Fibroblast of villous mesenchyme (primary cell): ENCODE results near the gene THBS2. TPM values are rescaled to one million over a fixed set of nuclear protein-coding genes. Genes with fewer than 3 reads are reported as not detected.
A peak's percentile ranks its signal among the peaks of the same experiment; 100 is the strongest.
"Not testable (repeated sequence)": the region's sequence is repeated elsewhere in the genome, so short reads cannot be mapped to it uniquely, and the experiment has no call there.

Experiments used
- DNase-seq: peaks from one replicate; pipeline ENCODE4 v3.0.0-alpha.2; 2010; ENCODE audit warnings: low read depth
- H3K4me3 ChIP-seq: 2 replicates; pipeline ENCODE4 v1.5.1; 2011; ENCODE audit warnings: low read depth, mild to moderate bottlenecking, low read length
- CTCF ChIP-seq: IDR thresholded peaks from 2 replicates; pipeline ENCODE4 v1.5.1; 2012; ENCODE audit warnings: low read depth, mild to moderate bottlenecking, low read length; ENCODE audit not compliant: insufficient read depth
- total RNA-seq: library from RNA; depleted of rRNA; stranded (reverse); fragments of >200 nt; gene quantifications from 2 replicates; pipeline ENCODE4 v1.2.3, GENCODE V29; 2012

THBS2 gene
- 374 and 478 TPM in 2 replicates for total RNA-seq

DNA sequence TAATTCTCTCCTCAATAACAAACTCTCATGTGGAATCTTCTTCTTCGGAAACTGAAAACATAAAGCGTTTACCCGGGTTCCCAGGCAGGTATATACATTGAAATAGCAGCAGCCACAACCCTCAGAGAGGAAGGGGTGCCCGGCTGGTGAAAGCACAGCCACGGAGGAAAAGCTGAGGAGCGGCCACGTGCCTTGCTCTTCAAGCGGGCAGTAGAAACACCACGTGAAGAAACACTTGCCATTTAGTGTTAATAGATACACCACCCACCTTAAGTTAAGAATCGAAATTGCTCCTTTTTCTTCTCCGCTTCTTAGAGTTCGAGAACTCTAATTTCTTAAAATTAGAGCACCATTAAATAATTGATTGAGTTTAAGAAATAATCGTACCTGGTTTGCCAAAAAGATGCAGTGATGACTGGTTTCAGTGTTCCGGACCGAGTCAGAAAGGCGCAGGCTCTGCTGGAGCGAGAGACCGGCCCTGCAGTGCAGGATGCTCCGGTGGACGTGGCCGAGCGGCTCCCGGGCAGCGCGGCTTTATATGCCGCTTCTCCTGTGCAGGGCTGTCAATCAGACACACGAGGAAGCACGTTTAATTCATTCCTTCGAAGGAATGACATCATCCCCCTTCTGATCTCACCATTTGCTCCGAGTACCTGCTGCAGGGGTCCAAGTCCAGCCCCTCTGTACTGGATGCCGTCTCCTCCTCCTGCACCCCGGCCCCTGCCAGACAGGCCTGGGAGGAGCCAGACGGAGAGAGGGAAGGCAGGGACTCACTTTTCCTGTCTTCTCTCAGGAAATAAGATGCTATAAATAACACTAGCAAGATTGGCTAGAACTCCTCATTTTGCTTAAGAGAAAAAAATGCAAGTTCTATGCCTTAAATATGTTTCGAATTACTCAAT, at the start of gene THBS2:
Gene THBS2, minus strand, starts transcription at position 510 of the 902 bp plus-strand sequence. CDS start 3,062 bp downstream, outside the sequence.
- peak within 1 kb of the TSS; percentile 63 for H3K4me3 ChIP-seq
- TF ChIP-seq CTCF, result no peak

DNA sequence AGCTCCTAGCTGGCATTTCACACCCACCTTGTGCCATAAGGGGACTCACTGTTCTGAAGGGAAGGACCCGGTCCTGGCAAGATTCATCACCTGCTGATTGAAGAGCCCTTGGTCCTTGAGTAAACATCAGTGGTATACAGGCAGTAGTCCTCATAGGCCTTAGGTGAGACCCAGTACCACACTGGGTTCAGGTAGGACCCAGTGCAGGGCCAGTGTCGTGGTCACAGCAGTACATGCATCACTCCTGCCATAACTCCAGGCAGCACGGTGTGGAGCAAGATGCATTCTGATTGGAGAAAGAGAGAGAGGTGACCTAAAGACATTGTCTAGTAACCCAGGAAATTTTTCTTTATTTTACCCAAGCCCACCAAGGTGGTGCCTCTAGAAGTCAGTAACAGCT, 49.1 kb upstream of the THBS2 start:
- no peak for TF ChIP-seq CTCF
- no peak for DNase-seq
- H3K4me3 ChIP-seq, result no peak overlapping the region

More for the DNA sequence above, at the start of gene THBS2:
- DNase-seq, result peak; percentile 75

DNA sequence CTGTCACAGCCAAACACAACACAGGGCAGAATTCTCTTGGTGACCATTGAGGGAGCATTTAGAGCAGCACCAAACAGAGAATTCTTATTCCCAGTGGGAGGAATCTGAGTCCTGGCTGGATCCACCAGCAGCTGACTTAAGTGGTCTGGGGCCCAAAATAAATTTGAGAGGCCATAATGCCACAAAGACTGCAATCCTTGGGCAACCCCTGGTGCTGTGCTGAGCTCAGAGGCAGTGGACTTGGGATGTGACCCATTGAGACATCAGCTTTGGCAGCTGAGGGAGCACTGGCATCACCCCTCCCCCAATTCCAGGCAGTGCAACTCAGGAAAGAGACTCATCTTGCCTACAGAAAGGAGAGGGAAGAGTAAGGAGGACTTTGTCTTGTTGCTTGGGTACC, 48.6 kb upstream of the THBS2 start:
- H3K4me3 ChIP-seq, result no peak overlapping the region
- no peak for DNase-seq
- no peak for TF ChIP-seq CTCF

GRCh38 chr6:169300916-169301315, 47.3 kb upstream of the THBS2 start:
- TF ChIP-seq CTCF, result no peak
- H3K4me3 ChIP-seq, result no peak overlapping the region
- no peak for DNase-seq

- not testable (repeated sequence) for DNase-seq, H3K4me3 ChIP-seq
These were observed 45.0 kb upstream of the THBS2 start for GRCh38 chr6:169298626-169299025.

DNA sequence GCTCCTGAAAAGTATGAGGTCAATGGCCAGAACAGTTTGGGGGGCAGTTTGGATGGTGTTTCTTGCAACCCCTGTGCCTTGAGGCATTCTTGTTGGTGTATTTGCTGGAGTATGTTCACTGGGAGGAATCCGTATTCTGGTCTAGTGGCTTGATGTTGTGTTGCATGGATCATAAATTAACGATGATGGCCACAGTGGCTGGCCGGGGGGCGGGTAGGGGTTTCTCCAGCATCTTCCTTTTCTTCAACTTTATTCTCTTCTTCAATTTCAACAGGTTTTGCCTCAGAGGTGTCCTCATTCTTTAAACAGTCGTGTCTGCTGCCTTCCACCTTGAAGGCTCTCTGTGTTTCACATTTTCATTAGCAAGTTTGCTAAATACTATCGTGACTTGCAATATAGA, 43.0 kb upstream of the THBS2 start:
- no peak overlapping the region for H3K4me3 ChIP-seq
- TF ChIP-seq CTCF, result no peak
- DNase-seq, result no peak

- DNase-seq, result peak; percentile 32
These were observed 42.5 kb upstream of the THBS2 start for GRCh38 chr6:169296170-169296569.

More at GRCh38 chr6:169296170-169296569, 42.5 kb upstream of the THBS2 start:
- TF ChIP-seq CTCF, result no peak
- H3K4me3 ChIP-seq, result no peak overlapping the region
